NT2/D1 (cell line): ENCODE data around the gene DAB2IP.

Experiments used
- DNase-seq: peaks from one replicate; pipeline ENCODE4 v3.0.0-alpha.2; 2011; ENCODE audit warnings: low read depth, low spot score
- H3K27me3 ChIP-seq: 2 replicates; pipeline ENCODE4 v1.6.0; 2011; ENCODE audit warnings: mild to moderate bottlenecking; ENCODE audit not compliant: insufficient read length, insufficient read depth
- H3K36me3 ChIP-seq: 2 replicates; pipeline ENCODE4 v1.6.1; 2011; ENCODE audit warnings: mild to moderate bottlenecking, low read length, mixed read lengths; ENCODE audit not compliant: insufficient read depth, insufficient read length
- H3K4me1 ChIP-seq: 2 replicates; pipeline ENCODE4 v1.5.1; 2011; ENCODE audit not compliant: insufficient read depth, insufficient read length
- H3K4me3 ChIP-seq: 2 replicates; pipeline ENCODE4 v1.5.1; 2011; ENCODE audit warnings: low read depth; ENCODE audit not compliant: insufficient read length
- H3K9ac ChIP-seq: 2 replicates; pipeline ENCODE4 v1.6.0; 2011; ENCODE audit warnings: low read depth; ENCODE audit not compliant: insufficient read length
- H3K9me3 ChIP-seq: 2 replicates; pipeline ENCODE4 v1.5.1; 2011; ENCODE audit warnings: mild to moderate bottlenecking, low read length; ENCODE audit not compliant: insufficient read depth
- SUZ12 ChIP-seq: IDR thresholded peaks from 2 replicates; pipeline ENCODE4 v1.6.1; 2011; ENCODE audit not compliant: insufficient read length, insufficient read depth; ENCODE audit errors: extremely low read depth
- YY1 ChIP-seq: IDR thresholded peaks from 2 replicates; pipeline ENCODE4 v1.6.1; 2011; ENCODE audit not compliant: insufficient read length, insufficient read depth
- ZNF274 ChIP-seq: IDR thresholded peaks from 2 replicates; pipeline ENCODE4 v1.6.1; 2011; ENCODE audit warnings: mild to moderate bottlenecking, low read depth, low read length

The DAB2IP gene

GRCh38 chr9:121807069-121807822, 155.8 kb downstream of the DAB2IP start:
- Histone ChIP-seq H3K4me1 (no peaks in the 10 kb centered on the region), H3K27me3 (no peaks in the 10 kb centered on the region), H3K4me3 (no peak overlapping the region), H3K36me3 (no peaks in the 10 kb centered on the region), H3K9ac (no peak overlapping the region), H3K9me3 (peaks cover 13% of the 10 kb centered on the region)
- TF ChIP-seq SUZ12 (no peak), YY1 (no peak), ZNF274 (no peak)
- DNase-seq, result no peak

- H3K4me1 ChIP-seq, result peaks cover 2% of the 10 kb centered on the region
- H3K9ac ChIP-seq, result no peak overlapping the region
- no peaks in the 10 kb centered on the region for H3K27me3 ChIP-seq
- H3K36me3 ChIP-seq, result no peaks in the 10 kb centered on the region
- no peak overlapping the region for H3K4me3 ChIP-seq
- no peak for DNase-seq
- H3K9me3 ChIP-seq, result peaks cover 13% of the 10 kb centered on the region
- TF ChIP-seq SUZ12 (no peak), ZNF274 (no peak), YY1 (no peak)
These were observed 156.4 kb downstream of the DAB2IP start for GRCh38 chr9:121807823-121808278.

GRCh38 chr9:121808781-121809180, 157.3 kb downstream of the DAB2IP start:
- Histone ChIP-seq H3K36me3 (no peaks in the 10 kb centered on the region), H3K4me1 (peaks cover 6% of the 10 kb centered on the region), H3K4me3 (no peak overlapping the region), H3K27me3 (no peaks in the 10 kb centered on the region), H3K9me3 (peaks cover 13% of the 10 kb centered on the region), H3K9ac (no peak overlapping the region)
- no peak for DNase-seq
- TF ChIP-seq YY1 (no peak), ZNF274 (no peak), SUZ12 (no peak)

GRCh38 chr9:121809356-121810050, 158.1 kb downstream of the DAB2IP start:
- Histone ChIP-seq H3K9ac (no peak overlapping the region), H3K36me3 (no peaks in the 10 kb centered on the region), H3K27me3 (no peaks in the 10 kb centered on the region), H3K9me3 (peaks cover 10% of the 10 kb centered on the region), H3K4me3 (no peak overlapping the region), H3K4me1 (peaks cover 9% of the 10 kb centered on the region)
- TF ChIP-seq SUZ12, result no peak
- no peak for TF ChIP-seq YY1
- no peak for TF ChIP-seq ZNF274
- no peak for DNase-seq

- DNase-seq, result no peak
- H3K27me3 ChIP-seq, result no peaks in the 10 kb centered on the region
- no peak for TF ChIP-seq YY1
- no peak for TF ChIP-seq SUZ12
- no peak for TF ChIP-seq ZNF274
- peaks cover 15% of the 10 kb centered on the region for H3K4me1 ChIP-seq
- no peaks in the 10 kb centered on the region for H3K36me3 ChIP-seq
- no peak overlapping the region for H3K9ac ChIP-seq
- H3K4me3 ChIP-seq, result no peak overlapping the region
- no peaks in the 10 kb centered on the region; the same call in 1 of the 2 replicates for H3K9me3 ChIP-seq
These were observed 159.1 kb downstream of the DAB2IP start for GRCh38 chr9:121810489-121810888.

- H3K4me3 ChIP-seq, result no peak overlapping the region
- TF ChIP-seq SUZ12, result no peak
- TF ChIP-seq YY1, result no peak
- TF ChIP-seq ZNF274, result no peak
- no peak overlapping the region for H3K9ac ChIP-seq
- peaks cover 20% of the 10 kb centered on the region for H3K4me1 ChIP-seq
- H3K9me3 ChIP-seq, result no peaks in the 10 kb centered on the region
- no peak for DNase-seq
- no peaks in the 10 kb centered on the region for H3K27me3 ChIP-seq
- H3K36me3 ChIP-seq, result no peaks in the 10 kb centered on the region
These were observed 159.7 kb downstream of the DAB2IP start for GRCh38 chr9:121811140-121811539.

GRCh38 chr9:121811751-121812150, 160.3 kb downstream of the DAB2IP start:
- no peaks in the 10 kb centered on the region for H3K9me3 ChIP-seq
- TF ChIP-seq SUZ12 (no peak), ZNF274 (no peak), YY1 (no peak)
- no peaks in the 10 kb centered on the region for H3K36me3 ChIP-seq
- H3K9ac ChIP-seq, result no peak overlapping the region
- no peak for DNase-seq
- H3K4me3 ChIP-seq, result no peak overlapping the region
- H3K4me1 ChIP-seq, result peaks cover 26% of the 10 kb centered on the region
- H3K27me3 ChIP-seq, result no peaks in the 10 kb centered on the region
